HG03439 (cell line): Measurements from ENCODE around the gene STOML3.

ENCODE experiments used
- ATAC-seq: cut with Tn5 transposase; IDR thresholded peaks from one replicate; pipeline ENCODE4 v1.9.1; 2021; ENCODE audit warnings: mild to moderate bottlenecking, moderate library complexity; ENCODE audit not compliant: unreplicated experiment

Gene STOML3

GRCh38 chr13:38981096-38981495, 9.5 kb downstream of the STOML3 start:
- ATAC-seq: no peak

- no peak for ATAC-seq
Measured at GRCh38 chr13:38980750-38981078, 9.9 kb downstream of the STOML3 start.

GRCh38 chr13:38979891-38980749, 10.5 kb downstream of the STOML3 start:
- ATAC-seq: no peak

- ATAC-seq: no peak
Measured at GRCh38 chr13:38970380-38971051, 20.1 kb downstream of the STOML3 start.

- ATAC-seq: no peak
Measured at GRCh38 chr13:38969187-38969586, 21.4 kb downstream of the STOML3 start.

GRCh38 chr13:38967446-38967845, 23.2 kb downstream of the STOML3 start:
- no peak for ATAC-seq

GRCh38 chr13:38965281-38965680, 25.4 kb downstream of the STOML3 start:
- no peak for ATAC-seq

- no peak for ATAC-seq
Measured at GRCh38 chr13:38960175-38960574, 30.5 kb downstream of the STOML3 start.

GRCh38 chr13:38957794-38958592, 32.6 kb downstream of the STOML3 start:
- no peak for ATAC-seq

GRCh38 chr13:38954844-38955243, 35.8 kb downstream of the STOML3 start:
- ATAC-seq: no peak

GRCh38 chr13:38954291-38954690, 36.3 kb downstream of the STOML3 start:
- ATAC-seq: no peak

- no peak for ATAC-seq
Measured at GRCh38 chr13:38952827-38953226, 37.8 kb downstream of the STOML3 start.

GRCh38 chr13:38951525-38952313, 38.9 kb downstream of the STOML3 start:
- no peak for ATAC-seq

- no peak for ATAC-seq
Measured at GRCh38 chr13:38950987-38951386, 39.6 kb downstream of the STOML3 start.

GRCh38 chr13:38947054-38947453, 43.6 kb downstream of the STOML3 start:
- no peak for ATAC-seq

GRCh38 chr13:38944219-38944618, 46.4 kb downstream of the STOML3 start:
- no peak for ATAC-seq

GRCh38 chr13:38943231-38943630, 47.4 kb downstream of the STOML3 start:
- ATAC-seq: no peak

GRCh38 chr13:38941353-38941945, 49.2 kb downstream of the STOML3 start:
- no peak for ATAC-seq

GRCh38 chr13:38933786-38934185, 56.8 kb downstream of the STOML3 start:
- no peak for ATAC-seq

- no peak for ATAC-seq
Measured at GRCh38 chr13:38922170-38922569, 68.5 kb downstream of the STOML3 start.
